GM18951 (cell line): ENCODE measurements around the gene KAZN.

ENCODE experiments used
- POLR2A ChIP-seq: IDR thresholded peaks from 4 replicates; pipeline ENCODE4 v1.6.1; 2011; ENCODE audit warnings: mild to moderate bottlenecking; ENCODE audit not compliant: insufficient read length, insufficient read depth; ENCODE audit errors: extremely low read depth
- in situ Hi-C: fragments of 300-500 bp; cut with MboI; formaldehyde crosslinking; loops from one replicate; pipeline ENCODE4 v1.12.0; 2022; ENCODE audit warnings: low sequenced_read_pairs, mixed read lengths, inconsistent platforms; ENCODE audit not compliant: unreplicated experiment

Gene KAZN

DNA sequence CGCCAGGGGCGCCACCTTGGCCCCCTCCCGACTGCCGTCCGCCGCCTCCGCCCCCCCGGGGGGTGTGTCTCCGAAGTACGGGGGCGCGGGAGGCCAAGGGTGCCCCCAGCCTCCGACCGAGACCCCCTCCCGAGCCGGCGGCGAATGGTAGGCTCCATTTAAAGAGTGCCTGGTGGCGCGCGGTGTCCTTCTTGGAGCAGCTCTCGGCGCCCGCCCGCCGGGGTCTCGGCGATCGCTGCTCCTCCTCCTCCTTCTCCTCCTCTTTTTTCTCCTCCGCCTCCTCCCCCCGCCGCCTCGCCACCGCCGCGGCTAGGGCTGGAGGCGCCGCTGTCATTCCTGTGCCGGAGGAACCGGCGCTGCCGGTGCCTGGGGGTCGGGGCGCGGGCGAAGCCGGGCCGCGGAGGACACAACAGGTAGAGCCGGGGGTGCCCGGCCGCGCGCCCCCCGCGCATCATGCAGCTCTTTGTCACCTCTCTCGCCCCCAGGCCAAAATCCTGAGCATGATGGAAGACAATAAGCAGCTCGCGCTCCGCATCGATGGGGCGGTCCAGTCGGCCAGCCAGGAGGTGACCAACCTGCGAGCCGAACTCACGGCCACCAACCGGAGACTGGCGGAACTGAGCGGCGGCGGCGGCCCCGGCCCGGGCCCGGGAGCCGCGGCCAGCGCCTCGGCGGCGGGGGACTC is at the start of gene KAZN:
Gene KAZN (plus strand): TSS at position 188 of the 685 bp plus-strand sequence.
- in situ Hi-C loops: no loop called here
- no peak for TF ChIP-seq POLR2A

DNA sequence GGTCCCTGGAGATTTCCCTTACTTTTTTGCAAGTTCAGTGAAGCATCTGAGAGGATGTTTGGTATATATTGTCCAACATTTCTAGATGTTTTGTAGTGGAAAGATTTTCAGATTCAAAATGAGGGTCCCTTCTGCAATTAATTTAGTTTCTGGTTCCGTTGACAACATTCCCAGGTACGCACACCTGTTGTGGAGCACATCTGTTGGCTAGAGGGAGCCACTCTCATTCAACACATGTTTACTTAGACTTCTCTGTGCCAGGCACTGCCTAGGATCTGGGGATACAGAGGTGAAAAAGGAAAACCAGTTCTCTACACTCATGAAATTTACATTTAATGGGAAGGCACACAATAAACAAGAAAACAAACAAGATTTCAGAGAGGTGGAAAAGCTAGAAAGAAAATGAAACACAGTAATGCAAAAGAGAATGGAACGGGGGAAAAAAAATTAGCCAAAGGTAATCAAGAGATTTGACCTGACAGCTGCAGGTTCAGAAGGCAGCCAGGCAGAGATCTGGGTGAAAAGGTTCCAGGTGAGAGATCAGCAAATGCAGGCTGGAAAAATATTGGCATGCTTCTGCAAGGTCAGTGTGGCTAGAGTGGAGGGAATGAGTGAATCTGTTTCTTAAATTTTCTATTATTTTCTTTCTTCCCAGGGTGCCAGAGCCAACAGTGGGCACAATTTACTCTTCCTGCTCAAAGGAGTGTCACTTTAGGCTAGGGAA is 48.4 kb upstream of the KAZN start:
- in situ Hi-C loops: no loop called here

DNA sequence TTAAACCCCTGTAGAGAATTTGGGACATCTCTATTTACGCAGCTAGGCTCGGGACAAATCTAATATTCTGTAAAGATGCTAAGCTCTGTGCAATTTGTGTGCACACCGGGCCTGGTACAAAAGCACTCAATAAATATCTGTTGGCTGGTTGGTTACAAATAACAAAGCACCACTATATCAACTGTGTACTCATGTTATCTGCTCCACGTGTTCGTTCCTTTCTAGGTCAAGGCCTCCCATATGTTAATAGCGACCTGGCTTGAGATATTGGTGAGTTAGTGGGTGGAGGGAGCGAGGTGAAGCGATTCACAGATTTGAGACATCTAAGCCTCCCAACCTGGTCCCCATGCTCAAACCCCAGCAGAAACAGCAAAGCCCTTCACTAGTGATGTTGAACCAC is 47.1 kb upstream of the KAZN start:
- in situ Hi-C loops: no loop called here
- no peak for TF ChIP-seq POLR2A

More for the DNA sequence above, 48.4 kb upstream of the KAZN start:
- TF ChIP-seq POLR2A: no peak

DNA sequence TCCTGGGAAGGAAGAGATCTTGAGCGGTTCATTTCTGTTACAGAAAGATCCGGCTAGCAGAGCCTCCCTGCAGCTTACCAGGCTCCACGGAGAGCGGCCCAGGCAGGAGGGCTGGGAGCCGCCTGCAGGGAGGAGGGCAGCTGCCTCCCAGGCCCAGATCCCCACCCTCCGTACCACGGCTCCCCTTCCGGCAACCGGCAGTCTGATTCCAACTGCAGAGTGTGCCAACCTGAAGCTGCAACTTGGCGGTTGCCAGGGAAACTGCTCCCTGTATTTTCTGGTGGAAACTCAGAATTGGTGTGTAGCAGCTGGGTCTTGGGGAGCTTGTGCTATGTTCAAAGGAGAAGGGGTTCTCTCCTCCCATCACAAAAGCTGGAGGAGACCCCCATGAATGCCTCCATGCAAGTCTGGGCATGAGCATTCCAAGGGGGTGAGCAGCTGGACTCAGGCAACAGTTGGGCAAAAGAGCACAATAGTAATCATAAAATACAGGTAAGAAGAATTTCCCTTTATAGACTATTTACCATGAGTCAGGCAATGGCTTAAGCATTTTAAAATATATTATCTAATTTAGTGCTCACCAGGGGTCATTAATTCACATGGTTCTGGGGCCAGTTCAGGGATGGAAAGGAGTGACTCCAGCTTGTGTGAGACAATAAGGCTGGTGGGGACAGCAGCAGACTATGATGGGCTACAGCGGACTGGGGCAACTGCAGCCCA is 46.1 kb upstream of the KAZN start:
- in situ Hi-C loops: no loop called here
- TF ChIP-seq POLR2A: no peak

DNA sequence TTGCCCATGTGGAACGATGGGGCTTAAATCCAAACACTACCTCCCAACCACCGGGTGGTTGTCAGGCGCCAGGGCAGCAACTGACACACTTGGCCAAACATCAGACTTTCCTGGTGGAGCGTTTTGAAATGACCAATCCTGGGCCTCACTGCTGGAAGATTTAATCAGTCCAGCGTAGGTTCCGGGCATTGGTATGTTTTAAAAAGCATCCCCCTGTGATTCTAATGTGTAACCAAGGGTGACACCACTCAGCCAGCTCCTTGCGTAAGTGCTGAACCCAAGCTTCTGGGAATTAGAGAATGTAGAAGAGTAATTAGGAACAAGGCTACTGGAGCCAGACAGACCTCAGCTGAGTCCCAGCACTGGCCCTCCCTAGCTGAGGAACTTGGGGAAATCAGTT is 44.8 kb upstream of the KAZN start:
- no peak for TF ChIP-seq POLR2A
- in situ Hi-C loops: no loop called here

DNA sequence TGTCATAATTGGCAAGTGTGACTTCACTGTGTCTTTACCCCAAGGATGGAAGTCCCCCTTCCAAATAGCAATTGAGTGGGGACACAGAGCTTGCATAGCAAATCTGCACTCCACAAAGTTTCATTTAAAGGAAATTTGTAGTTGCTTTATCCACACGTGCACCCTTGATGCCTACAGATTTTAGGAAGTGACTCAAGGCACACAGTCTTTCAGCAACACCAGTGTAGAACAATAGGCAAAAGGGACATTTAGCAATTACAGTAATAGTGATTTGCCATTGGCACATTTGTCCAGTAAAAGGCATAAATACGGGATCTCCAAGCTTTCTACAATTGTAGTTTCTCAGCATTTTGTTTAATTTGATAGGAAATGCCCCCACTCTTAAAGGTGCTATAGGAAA is 43.4 kb upstream of the KAZN start:
- TF ChIP-seq POLR2A: no peak

DNA sequence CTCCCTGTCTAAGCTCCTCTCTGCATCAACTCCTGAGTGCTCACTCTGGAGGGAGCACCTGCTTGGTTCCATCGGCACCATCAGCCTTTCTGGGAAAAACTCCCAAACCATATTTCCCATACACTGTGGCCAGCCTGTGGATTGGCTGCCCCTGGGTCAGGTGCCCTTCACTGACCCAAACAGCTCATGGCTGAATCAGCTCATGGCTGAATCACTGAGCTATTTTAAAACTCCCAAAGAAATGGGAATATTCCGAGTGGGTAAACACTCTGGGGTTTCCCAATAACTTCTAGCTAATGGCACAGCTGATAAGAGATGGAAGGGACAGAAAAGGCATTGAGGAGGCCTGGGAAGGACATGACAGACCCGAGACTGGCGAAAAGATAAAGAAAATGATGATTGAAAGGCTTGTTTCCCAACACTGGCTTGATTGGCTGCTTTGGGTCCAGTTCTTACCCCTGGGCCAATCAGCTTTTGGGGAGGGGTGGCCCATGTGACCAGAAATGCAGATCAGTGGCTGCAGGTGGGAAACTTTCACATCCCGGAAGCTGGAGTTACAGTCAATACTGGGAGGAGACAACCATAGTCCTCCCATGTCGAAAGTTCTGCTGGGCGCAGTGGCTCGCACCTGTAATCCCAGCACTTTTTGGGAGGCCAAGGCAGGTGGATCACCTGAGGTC is 37.3 kb upstream of the KAZN start:
- in situ Hi-C loops: no loop called here
- TF ChIP-seq POLR2A: no peak

More for the DNA sequence above, 43.4 kb upstream of the KAZN start:
- in situ Hi-C loops: no loop called here

DNA sequence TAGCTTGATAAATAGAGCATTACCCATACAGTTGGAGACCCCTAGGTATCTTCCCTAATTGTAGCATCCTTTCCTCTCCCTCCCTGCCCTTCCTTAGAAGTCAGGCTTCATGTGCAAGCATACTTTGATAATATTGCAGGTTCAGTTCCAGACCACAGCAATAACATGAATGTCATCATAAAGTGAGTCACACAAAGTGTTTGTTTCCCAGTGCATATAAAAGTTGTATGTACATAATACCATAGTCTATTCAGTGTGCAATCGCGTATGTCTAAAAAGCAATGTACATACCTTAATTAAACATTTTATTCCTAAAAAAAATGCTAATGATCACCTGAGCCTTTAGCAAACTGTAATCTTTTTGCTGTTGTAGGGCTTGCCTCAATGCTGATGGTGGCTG is 33.4 kb upstream of the KAZN start:
- in situ Hi-C loops: no loop called here
- no peak for TF ChIP-seq POLR2A

DNA sequence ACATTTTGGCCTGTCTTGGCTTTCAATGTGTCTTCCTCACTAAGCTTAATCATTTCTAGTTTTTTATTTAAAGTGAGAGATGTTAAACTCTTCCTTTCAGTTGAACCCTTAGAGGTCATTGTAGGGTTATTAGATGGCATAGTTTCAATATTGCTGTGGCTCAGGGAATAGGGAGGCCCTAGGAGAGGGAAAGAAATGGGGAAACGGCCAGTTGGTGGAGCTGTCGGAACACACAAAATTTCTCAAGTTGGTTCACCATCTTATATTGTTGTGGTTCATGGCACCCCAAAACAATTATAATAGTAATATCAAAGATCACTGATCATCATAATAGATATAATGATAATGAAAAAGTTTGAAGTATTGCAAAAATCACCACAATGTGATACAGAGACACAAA is 31.4 kb upstream of the KAZN start:
- in situ Hi-C loops: no loop called here

DNA sequence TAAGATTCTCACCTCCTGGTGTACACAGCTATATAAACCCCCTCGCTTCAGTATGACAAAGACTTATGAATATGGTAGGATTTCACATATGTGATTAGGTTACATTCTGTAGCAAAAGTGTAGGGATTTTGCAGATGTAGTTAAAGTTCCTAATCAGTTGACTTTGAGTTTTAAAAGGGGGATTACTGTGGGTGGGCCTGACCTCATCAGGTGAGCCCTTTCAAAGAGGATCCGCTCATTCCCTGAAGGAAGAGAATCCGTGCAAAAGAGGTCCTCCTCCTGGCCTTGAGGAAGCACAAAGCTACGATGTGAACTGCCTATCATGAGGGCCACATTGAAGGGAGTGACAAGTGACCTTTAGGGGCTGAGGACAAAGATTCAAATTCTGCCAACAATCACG is 30.6 kb upstream of the KAZN start:
- no peak for TF ChIP-seq POLR2A
- in situ Hi-C loops: no loop called here

More for the DNA sequence above, 31.4 kb upstream of the KAZN start:
- TF ChIP-seq POLR2A: no peak

DNA sequence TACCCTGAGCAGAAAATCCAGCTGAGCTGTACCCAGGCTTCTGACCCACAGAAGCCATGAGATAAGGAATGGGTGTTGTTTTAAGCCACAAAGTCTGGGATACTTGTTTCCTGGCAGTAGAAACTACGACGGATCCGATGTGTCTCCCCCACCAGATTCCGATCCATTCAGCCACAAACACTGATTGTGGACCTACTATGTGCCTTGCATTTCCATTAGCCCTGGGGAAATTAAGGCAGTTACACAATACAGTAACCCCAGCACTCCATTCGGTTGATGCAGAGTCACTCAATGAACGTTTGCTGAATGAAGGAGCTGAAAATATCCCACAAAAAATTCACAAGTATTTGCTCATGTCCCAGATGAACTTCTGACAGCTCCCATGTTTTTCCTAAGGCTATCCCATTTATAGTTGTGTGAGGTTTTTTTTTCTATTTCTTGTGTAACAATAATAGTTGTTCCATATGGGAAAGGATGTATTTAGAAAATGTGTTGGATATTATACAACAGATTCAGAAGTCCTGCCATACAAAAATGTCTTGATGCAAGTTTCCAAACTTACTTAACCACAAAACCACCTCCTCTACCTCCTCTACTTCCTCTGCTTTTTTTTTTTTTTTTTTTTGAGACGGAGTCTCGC is 29.6 kb upstream of the KAZN start:
- no peak for TF ChIP-seq POLR2A
- in situ Hi-C loops: no loop called here

DNA sequence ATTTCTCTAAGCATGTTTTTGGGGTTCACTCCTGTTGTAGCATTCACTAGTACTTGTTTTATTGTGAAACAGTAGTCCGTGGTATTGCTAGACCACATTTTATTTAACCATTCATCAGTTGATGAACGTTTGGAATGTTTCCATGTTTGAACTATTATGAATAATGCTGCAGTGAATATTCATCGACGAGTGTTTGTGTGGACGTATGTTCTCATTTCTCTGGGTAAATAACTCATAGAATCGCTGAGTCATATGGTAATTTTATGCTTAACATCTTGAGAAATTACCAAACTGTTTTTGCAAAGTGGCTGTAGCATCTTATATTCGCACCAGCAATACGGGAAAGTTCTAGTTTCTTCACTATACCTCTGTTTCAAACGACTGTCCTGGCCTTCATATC is 28.0 kb upstream of the KAZN start:
- TF ChIP-seq POLR2A: no peak
- in situ Hi-C loops: no loop called here

DNA sequence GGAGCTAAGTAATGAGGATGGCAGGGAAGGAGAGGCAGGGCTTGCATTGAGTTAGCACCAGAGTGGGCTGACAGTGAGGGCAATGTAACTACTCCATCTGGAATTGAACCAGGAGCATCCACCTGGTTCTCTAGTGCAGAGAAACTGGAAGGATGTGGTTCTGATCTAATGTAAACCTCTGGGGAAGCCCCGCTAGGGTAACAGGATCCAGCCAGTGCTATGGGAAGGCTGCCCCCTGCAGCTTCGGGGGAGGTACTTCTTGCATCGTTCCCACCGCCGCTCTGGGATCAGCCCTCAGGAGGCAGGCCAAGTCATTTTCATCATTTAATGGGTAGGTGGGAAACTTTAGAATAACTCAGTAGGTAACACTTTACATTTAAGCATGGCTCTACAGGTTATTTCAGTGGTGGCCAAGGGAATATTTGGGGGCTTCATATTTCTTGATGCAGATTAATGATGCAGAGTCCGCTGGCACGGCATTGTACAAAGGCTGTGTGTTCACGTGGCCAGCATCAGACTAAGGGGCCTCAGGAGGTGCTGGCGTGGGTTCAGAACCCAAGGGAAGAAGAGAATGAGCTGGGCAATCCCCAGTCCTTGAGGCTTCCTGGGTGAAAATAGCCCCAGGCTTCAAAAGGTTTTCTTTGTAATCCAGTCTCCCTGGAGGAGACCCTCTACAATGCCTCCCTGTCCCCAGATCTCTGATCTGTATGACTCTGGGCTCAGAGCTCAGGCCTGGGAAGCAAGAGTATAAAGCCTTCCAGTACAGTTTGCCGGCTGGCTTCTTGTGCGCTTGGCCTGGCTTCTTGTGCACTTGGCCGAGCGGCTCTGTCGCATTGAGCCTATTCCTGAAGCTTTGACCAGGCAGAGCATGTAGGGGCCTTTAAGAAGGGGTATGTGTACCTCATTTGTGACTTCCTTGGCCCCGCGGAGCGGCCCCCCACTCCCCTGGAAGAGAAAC is 26.4 kb upstream of the KAZN start:
- in situ Hi-C loops: no loop called here
- TF ChIP-seq POLR2A: no peak
